Activated T-helper 1 cell treated with anti-CD3 and anti-CD28 coated beads, Interleukin-12 subunit alpha, Interleukin-12 subunit beta, Interleukin-2, Interleukin-4 antibody, amounts not matched to agents 30 ng/mL and 10 ng/mL and 1 ng/mL, durations not matched to agents 14 hours and 24 hours and 36 hours (primary cell): ENCODE measurements around the gene OR51I2. TPM values are rescaled to one million over a fixed set of nuclear protein-coding genes. Genes with fewer than 3 reads are reported as not detected.

Source experiments
- DNase-seq: peaks from one replicate; pipeline ENCODE4 v3.0.0; 2021; ENCODE audit warnings: low spot score
- H3K27ac Mint-ChIP-seq: one replicate; pipeline ENCODE4 v1.8.0; 2021; ENCODE audit warnings: mild to moderate bottlenecking, mixed read lengths
- H3K27me3 Mint-ChIP-seq: one replicate; pipeline ENCODE4 v1.8.0; 2022; ENCODE audit warnings: mild to moderate bottlenecking, moderate library complexity, mixed read lengths; ENCODE audit not compliant: insufficient read depth
- H3K36me3 Mint-ChIP-seq: one replicate; pipeline ENCODE4 v1.8.0; 2021; ENCODE audit warnings: low read depth, mixed read lengths
- H3K4me1 Mint-ChIP-seq: one replicate; pipeline ENCODE4 v1.8.0; 2021; ENCODE audit warnings: low read depth, mixed read lengths
- H3K4me3 Mint-ChIP-seq: one replicate; pipeline ENCODE4 v1.8.0; 2021; ENCODE audit warnings: mild to moderate bottlenecking, moderate library complexity, mixed read lengths
- H3K9me3 Mint-ChIP-seq: one replicate; pipeline ENCODE4 v1.8.0; 2021; ENCODE audit warnings: mixed read lengths
- intact Hi-C: fragments of 100-400 bp; cut with micrococcal nuclease; formaldehyde crosslinking; loops from one replicate; pipeline ENCODE4 v1.15.1; 2024
- total RNA-seq: library from RNA; stranded (reverse); gene quantifications from 2 replicates; pipeline ENCODE4 v1.2.3, GENCODE V29; 2022

Gene OR51I2, protein sequence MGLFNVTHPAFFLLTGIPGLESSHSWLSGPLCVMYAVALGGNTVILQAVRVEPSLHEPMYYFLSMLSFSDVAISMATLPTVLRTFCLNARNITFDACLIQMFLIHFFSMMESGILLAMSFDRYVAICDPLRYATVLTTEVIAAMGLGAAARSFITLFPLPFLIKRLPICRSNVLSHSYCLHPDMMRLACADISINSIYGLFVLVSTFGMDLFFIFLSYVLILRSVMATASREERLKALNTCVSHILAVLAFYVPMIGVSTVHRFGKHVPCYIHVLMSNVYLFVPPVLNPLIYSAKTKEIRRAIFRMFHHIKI
- not detected in 2 replicates for total RNA-seq

DNA sequence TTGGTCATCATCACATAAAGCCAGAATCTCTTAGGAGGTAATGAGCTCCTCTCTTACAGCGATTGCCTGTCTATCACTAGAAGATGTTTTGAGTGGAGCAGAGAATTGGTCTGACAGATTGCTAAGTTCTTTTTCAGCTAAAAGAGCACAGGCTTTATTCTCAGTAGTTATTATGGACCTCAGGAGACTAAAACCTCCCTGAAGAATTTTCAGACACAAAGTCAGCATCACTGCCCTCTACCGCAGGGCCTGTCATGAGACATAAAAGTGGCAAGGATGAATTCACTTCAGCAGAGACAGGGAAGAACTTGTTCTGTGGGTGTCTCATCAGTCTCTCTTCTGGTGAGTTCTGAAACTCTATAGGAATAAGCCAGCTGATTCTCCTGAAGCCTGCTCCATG is at the start of gene OR51I2:
Gene OR51I2, plus strand, starts transcription at position 301 of the 400 bp plus-strand sequence. CDS start 4,166 bp downstream, outside the sequence.
- no peaks in the 10 kb centered on the region for H3K9me3 Mint-ChIP-seq
- no peaks in the 10 kb centered on the region for H3K36me3 Mint-ChIP-seq
- H3K27me3 Mint-ChIP-seq = peaks cover 5% of the 10 kb centered on the region
- DNase-seq = no peak
- intact Hi-C loops = no loop called here
- no peaks in the 10 kb centered on the region for H3K4me1 Mint-ChIP-seq
- H3K4me3 Mint-ChIP-seq = no peak within 1 kb of the TSS
- no peak within 1 kb of the TSS for H3K27ac Mint-ChIP-seq

DNA sequence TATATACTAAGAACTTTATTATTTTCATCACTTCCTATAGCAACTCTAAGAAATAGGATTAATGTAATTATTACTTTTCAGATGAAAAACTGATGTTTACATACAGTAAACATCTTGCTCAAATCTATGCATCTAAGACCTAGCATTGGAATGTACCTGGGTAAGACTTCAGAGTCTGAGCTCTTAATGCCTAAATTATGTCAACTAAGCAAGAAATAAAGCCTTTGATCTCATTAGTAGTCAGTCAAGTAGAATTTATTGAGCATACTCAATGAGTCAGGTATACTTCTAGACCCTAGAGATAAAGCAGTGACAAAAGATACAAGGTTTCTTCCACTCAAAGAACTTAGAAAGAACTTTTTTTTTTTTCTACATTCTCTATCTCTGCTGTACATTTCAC is 44.0 kb upstream of the OR51I2 start:
- Mint-ChIP-seq H3K27ac (no peak overlapping the region), H3K4me1 (no peaks in the 10 kb centered on the region), H3K27me3 (peaks cover 6% of the 10 kb centered on the region), H3K4me3 (no peak overlapping the region), H3K9me3 (no peaks in the 10 kb centered on the region), H3K36me3 (no peaks in the 10 kb centered on the region)
- intact Hi-C loops = no loop called here
- no peak for DNase-seq

DNA sequence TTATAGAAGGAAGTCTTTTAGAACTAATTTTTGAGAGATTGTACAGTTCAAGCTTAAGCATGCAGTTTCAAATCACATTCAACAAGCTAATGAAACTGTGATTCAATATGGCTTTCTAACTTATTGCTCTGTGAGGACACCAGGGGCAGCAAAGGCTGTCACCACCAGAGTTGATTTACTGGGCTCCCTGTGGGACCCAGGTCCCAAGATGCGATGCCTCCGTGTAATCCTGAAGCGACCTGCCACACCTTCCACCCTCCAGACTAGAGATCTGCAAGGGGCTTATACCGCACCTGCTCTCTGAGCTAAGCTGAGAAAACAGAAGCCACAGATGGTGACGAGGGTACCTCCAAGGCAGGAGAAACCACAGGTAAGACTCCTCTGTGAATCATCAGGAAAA is 28.1 kb upstream of the OR51I2 start:
- H3K4me1 Mint-ChIP-seq = no peaks in the 10 kb centered on the region
- H3K36me3 Mint-ChIP-seq = no peaks in the 10 kb centered on the region
- H3K9me3 Mint-ChIP-seq = no peaks in the 10 kb centered on the region
- no peak overlapping the region for H3K27ac Mint-ChIP-seq
- DNase-seq = no peak
- intact Hi-C loops = no loop called here
- H3K4me3 Mint-ChIP-seq = no peak overlapping the region
- H3K27me3 Mint-ChIP-seq = no peaks in the 10 kb centered on the region

DNA sequence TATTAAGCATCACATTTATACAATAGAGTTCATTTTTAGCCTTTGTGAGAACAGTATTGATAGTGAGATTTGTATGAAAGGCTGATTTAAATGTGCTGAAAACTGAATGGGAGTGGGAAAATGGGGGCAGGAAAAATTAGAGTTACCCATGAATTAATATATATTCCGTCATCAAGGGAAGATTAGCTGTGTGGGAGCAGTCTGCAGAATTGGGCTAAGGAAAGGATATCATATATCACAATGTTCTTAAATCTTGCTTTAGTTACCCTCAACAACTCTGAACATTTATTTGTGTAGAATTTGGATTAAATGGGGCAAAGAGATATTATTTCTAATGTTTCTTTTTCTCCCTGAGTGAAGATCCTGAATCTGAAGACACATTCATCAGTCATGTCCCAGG is 27.3 kb upstream of the OR51I2 start, which contains the start of gene OR51Q1:
Gene OR51Q1, plus strand, starts transcription at position 301 of the 400 bp plus-strand sequence. Its CDS starts 90 bp downstream, at position 391.
- H3K36me3 Mint-ChIP-seq = no peaks in the 10 kb centered on the region
- H3K27ac Mint-ChIP-seq = no peak within 1 kb of the TSS
- no peaks in the 10 kb centered on the region for H3K9me3 Mint-ChIP-seq
- H3K4me1 Mint-ChIP-seq = no peaks in the 10 kb centered on the region
- H3K4me3 Mint-ChIP-seq = no peak within 1 kb of the TSS
- no peaks in the 10 kb centered on the region for H3K27me3 Mint-ChIP-seq
- intact Hi-C loops = no loop called here
- no peak for DNase-seq

DNA sequence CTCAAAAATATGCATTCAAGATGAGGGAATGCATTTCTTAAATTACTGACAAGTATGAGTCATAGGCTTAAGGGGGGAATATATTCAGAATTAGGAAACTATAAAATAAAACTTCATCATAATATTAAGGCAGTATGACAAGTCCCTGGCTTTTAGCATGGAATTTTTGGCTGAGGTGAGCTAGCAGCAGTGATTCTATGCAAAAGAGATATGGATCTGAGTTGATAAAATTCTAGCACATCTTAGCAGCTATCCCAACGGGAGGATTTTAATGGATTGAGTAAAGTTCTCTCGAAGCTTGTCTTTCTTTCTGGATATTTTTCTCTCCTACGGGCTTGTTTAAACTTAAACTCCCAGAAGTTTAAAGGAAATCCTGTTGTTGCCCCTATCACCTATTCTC is 26.0 kb upstream of the OR51I2 start:
- Mint-ChIP-seq H3K36me3 (no peaks in the 10 kb centered on the region), H3K27ac (no peak overlapping the region), H3K4me1 (no peaks in the 10 kb centered on the region), H3K27me3 (peaks cover 4% of the 10 kb centered on the region), H3K4me3 (no peak overlapping the region), H3K9me3 (no peaks in the 10 kb centered on the region)
- intact Hi-C loops = no loop called here
- no peak for DNase-seq

DNA sequence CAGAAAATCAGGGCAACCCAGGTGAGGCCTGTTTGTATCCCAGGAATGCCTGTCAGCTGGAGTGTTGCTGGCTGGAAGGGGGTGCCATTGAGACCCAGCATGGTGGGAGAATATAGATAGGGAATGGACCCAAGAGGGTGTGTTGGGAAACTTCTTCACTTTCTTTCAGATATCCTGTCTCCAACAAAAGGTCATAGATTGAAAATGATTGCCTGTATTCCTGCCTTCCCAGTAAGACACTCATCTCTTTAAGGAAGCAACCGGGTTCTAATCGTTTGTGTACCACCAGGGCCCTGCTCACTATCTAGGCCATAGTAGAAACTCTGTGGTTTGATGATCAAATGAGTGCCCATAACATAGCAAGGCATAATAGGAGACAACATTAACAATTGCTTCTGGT is 7.7 kb upstream of the OR51I2 start, which contains the start of gene OR51I1:
Gene OR51I1, minus strand, starts transcription at position 101 of the 400 bp plus-strand sequence. Its CDS starts 0 bp downstream, at position 101.
- Mint-ChIP-seq H3K4me1 (no peaks in the 10 kb centered on the region), H3K27me3 (peaks cover 9% of the 10 kb centered on the region), H3K27ac (no peak within 1 kb of the TSS), H3K36me3 (no peaks in the 10 kb centered on the region), H3K9me3 (no peaks in the 10 kb centered on the region), H3K4me3 (no peak within 1 kb of the TSS)
- intact Hi-C loops = no loop called here
- no peak for DNase-seq

DNA sequence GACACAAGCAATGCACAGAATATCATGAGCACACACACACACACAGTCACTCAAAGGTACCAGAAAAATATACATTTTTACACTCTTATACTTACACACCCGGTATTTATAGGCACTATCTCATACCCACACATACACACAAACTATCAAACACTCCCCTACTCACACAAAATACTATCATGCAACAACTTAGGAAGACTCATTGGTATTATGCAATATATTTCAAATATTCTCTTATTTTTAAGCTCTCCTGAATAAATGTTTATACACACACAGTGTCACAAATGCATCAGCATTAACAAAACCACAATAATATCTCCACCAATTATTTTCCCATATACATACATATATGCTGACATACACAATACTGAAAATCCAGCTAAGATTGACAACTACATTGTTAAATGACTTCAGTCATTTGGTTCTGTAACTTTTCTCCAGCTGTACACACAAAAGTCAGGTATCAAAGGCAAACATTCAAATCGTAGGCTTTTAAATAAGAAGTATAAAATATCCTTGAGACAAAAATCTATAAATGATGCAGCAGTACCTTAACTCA is 5.2 kb upstream of the OR51I2 start:
- Mint-ChIP-seq H3K27ac (no peak overlapping the region), H3K4me1 (no peaks in the 10 kb centered on the region)

DNA sequence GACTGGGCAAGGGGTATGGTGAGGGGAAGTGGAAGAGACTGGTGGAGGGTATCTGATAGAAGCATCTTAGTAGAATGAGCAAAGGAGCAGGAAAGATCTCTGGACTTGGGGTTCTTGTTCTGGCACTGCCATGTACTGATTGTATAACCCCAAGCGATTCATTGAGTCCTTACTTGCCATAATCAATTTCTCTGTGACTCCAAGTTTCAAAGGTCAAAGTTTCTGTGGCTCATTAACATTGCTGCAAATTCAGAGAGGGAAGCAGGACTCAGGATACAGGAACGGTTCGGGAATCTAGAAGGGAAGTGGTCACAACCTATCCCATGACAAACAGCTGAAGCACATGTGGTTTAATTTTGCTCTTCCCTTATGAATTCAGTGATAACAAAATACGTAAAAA is 309 bp downstream of the OR51I2 start:
- Mint-ChIP-seq H3K27ac (no peak overlapping the region), H3K9me3 (no peaks in the 10 kb centered on the region), H3K4me1 (no peaks in the 10 kb centered on the region), H3K36me3 (no peaks in the 10 kb centered on the region), H3K4me3 (no peak overlapping the region), H3K27me3 (peaks cover 5% of the 10 kb centered on the region)
- DNase-seq = no peak
- intact Hi-C loops = no loop called here

More for the DNA sequence above, 5.2 kb upstream of the OR51I2 start:
- DNase-seq = no peak
- Mint-ChIP-seq H3K4me3 (no peak overlapping the region), H3K36me3 (no peaks in the 10 kb centered on the region), H3K9me3 (no peaks in the 10 kb centered on the region), H3K27me3 (peaks cover 10% of the 10 kb centered on the region)
- intact Hi-C loops = no loop called here

DNA sequence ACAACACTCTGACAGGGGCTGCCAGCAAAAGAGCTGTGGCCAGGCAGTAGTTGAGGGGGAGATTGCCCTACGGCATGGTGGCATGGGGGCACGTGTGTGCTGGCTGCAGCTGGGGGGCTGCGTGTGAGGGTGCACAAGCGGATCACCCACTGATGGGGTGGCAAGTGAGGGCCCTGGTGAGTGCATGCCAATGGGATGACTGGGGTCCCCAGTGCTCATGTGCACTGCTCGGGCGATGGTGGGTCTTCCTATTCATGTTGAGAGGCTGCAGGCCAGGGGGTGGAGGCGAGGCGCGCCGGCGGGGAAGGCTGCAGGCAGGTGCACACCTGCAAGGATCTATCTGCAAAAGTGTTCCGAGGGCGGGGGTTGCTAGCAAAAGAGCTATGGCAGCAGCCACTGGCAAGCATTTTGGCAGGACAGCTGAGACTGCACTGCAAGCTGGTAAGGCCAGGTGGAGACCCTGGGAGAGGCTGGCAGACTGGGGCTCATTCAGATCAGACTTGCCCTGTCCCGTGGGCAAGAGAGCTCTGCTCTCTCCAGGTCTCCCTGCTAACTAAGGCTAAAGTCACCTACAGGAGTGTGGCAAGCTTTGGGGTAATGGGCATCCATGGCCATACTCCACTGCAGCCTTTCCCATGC is 12.0 kb downstream of the OR51I2 start:
- no peak overlapping the region for H3K27ac Mint-ChIP-seq
- H3K4me3 Mint-ChIP-seq = no peak overlapping the region
- intact Hi-C loops = no loop called here
- no peaks in the 10 kb centered on the region for H3K9me3 Mint-ChIP-seq
- H3K27me3 Mint-ChIP-seq = peaks cover 5% of the 10 kb centered on the region
- H3K36me3 Mint-ChIP-seq = no peaks in the 10 kb centered on the region
- no peak for DNase-seq
- no peaks in the 10 kb centered on the region for H3K4me1 Mint-ChIP-seq

DNA sequence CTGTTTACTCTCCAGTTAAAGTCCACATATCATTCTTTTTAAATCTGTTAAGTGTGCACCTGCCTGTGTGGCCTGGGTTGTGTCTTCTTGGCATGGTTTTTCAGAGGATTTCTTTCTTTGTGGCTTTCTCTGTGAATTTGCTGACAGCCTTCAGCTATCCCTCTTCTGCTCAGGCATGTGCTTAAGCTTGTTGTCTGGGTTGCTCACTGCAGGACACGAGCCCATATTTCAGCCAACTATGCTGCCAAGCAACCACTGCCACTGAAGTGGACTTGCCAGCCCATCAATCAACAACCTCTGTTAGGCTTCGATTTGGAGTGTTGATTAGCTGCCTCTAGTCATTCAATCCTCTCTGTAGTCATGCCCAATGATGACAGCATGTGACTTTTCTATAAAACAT is 18.4 kb downstream of the OR51I2 start:
- no peak for DNase-seq
- no peaks in the 10 kb centered on the region for H3K4me1 Mint-ChIP-seq
- no peak overlapping the region for H3K4me3 Mint-ChIP-seq
- H3K27ac Mint-ChIP-seq = no peak overlapping the region
- H3K27me3 Mint-ChIP-seq = no peaks in the 10 kb centered on the region
- H3K9me3 Mint-ChIP-seq = no peaks in the 10 kb centered on the region
- no peaks in the 10 kb centered on the region for H3K36me3 Mint-ChIP-seq
- intact Hi-C loops = no loop called here

DNA sequence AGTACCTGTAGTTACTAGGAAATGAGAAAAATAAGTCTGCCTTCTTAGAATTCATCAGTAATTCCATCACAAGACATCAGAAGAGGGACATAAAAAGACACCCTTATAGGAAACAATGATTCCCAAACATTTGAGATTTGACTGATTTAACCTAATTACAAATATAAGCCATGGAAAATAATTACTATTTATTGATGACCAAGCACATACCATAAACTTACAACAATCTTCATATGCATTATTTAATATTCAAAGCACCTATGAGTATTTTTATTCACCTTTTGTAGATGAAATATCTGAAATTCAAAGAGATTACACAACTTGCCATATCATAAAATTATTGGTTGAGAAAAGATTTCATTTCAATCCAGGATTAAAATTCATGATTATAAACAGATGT is 24.8 kb downstream of the OR51I2 start:
- Mint-ChIP-seq H3K9me3 (no peaks in the 10 kb centered on the region), H3K27ac (no peak overlapping the region)

DNA sequence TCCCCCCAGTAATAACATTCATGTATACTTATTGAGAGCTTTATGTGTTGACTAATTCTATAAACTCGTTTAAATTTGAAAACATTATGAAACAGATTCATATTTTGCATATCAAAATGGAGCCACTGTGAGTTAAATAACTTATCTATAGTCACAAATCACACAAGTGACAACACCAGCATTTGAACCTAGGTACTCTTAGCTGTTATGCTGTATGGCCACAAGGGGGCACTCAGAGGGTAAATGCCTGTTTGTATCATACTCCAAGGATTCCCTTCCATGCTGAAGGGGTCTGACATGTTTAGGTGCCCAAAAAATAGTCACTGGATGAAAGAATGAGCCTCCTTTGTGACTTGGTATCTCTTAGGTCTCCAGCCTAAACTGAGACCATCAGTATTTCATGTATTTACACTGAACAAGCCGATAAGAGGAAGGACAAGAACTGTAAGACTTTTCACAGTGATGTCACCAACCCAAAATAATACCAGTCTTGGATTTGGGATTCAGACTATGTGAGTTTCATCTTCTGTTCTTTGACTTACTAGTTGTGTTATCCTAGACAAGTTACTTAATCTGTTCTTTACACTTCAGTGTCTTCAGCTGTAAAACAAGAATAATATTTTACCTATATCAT is 27.2 kb downstream of the OR51I2 start:
- Mint-ChIP-seq H3K4me3 (no peak overlapping the region), H3K36me3 (no peaks in the 10 kb centered on the region), H3K4me1 (no peaks in the 10 kb centered on the region), H3K27me3 (peaks cover 6% of the 10 kb centered on the region), H3K27ac (no peak overlapping the region), H3K9me3 (no peaks in the 10 kb centered on the region)
- DNase-seq = peak; percentile 4
- intact Hi-C loops = loop anchor here (1.0 kb wide), 2 partner anchors 332 to 415 kb away; partner anchors contain the start of gene OR52N2

More for the DNA sequence above, 24.8 kb downstream of the OR51I2 start:
- intact Hi-C loops = loop anchor here (5.0 kb wide), 1 partner anchor 238 kb away; no protein-coding TSS in a partner anchor
- no peaks in the 10 kb centered on the region for H3K36me3 Mint-ChIP-seq
- no peak overlapping the region for H3K4me3 Mint-ChIP-seq
- peaks cover 6% of the 10 kb centered on the region for H3K27me3 Mint-ChIP-seq
- no peaks in the 10 kb centered on the region for H3K4me1 Mint-ChIP-seq
- DNase-seq = no peak

DNA sequence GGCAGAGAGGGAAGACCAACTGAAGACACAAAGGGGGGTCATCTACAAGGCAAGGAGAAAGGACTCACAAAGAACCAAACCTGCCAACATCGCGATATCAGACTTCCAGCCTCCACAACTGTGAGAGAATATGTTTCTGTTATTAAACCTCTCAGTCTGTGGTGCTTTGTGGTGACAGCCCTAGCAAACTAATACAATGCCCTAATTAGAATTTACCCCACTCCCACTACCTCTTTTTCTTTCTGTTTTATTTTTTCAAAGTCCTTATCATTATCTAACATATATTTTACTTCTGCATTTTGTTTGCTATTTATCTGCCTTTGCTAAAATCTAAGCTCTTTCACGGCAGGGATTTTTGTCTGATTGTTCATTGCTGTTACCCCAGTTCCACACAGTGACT is 36.9 kb downstream of the OR51I2 start:
- H3K27ac Mint-ChIP-seq = no peak overlapping the region
- no peaks in the 10 kb centered on the region for H3K36me3 Mint-ChIP-seq
- intact Hi-C loops = no loop called here
- H3K4me3 Mint-ChIP-seq = no peak overlapping the region
- H3K27me3 Mint-ChIP-seq = peaks cover 7% of the 10 kb centered on the region
- no peaks in the 10 kb centered on the region for H3K9me3 Mint-ChIP-seq
- H3K4me1 Mint-ChIP-seq = peaks cover 4% of the 10 kb centered on the region
- DNase-seq = no peak
